Activated naive CD4-positive, alpha-beta T cell treated with Interleukin-2 at 50 U/mL for 16 hours (primary cell): ENCODE results near the gene ATE1.

ENCODE experiments used
- DNase-seq: peaks from one replicate; pipeline ENCODE4 v3.0.0-alpha.2; 2020

The ATE1 gene

DNA sequence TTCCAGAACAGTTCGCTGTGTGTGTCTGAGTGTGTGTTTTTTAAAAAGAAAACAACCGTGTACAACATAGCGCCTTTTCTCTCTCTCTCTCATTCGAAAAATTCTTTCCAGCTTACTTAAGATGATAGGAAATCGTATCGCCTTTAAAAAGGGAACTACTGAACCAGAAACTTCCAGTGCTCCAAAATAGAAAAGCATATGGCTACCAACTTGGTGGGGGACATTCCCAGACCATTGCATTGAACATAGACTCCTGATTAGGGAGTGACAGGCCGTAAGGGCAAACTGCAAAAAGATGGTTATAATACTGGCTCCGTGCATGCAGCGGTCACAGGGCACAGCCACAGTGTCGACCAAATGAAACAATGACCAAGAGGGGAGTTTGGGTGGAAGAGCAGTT, 235.2 kb downstream of the ATE1 start:
- no peak for DNase-seq

GRCh38 chr10:121690970-121691369, 236.9 kb downstream of the ATE1 start:
- no peak for DNase-seq
